ENCODE measurements around the gene TSKU.

Gene TSKU

DNA sequence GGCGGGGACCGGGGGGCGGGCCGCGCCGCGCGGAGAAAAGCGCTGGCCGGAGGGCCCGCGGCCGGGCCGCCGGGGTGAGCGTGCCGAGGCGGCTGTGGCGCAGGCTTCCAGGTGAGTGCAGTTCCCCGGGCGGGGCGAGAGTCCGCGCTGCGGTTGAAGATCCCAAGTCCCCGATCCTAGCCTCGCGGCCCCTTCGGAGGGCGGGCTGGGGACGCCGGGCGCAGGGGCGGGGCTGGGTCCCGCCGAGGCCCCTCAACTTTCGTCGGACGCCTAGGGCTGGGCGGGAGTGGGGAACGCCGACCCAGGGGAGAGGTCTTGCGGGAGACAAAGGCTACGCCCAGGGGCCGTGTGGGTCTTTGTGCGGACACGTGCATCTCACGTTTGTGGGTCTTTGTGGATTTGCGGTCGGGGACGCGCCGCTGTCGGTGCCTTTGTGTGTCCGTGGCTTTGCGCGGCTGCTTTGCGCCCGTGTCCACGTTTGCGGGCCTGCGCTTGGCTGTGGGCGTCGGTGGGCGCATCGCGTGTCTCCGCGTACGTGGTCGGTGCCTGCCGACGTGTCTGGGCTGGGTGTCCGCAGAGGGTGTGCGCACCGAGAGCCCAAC is at the start of gene TSKU:
Gene TSKU, plus strand, starts transcription at position 63 of the 602 bp plus-strand sequence. CDS start 12,261 bp downstream, outside the sequence.
- DNase-seq = no peak

- DNase-seq = peak; percentile 9
These were observed 49.2 kb upstream of the TSKU start for GRCh38 chr11:76733906-76734305.

DNA sequence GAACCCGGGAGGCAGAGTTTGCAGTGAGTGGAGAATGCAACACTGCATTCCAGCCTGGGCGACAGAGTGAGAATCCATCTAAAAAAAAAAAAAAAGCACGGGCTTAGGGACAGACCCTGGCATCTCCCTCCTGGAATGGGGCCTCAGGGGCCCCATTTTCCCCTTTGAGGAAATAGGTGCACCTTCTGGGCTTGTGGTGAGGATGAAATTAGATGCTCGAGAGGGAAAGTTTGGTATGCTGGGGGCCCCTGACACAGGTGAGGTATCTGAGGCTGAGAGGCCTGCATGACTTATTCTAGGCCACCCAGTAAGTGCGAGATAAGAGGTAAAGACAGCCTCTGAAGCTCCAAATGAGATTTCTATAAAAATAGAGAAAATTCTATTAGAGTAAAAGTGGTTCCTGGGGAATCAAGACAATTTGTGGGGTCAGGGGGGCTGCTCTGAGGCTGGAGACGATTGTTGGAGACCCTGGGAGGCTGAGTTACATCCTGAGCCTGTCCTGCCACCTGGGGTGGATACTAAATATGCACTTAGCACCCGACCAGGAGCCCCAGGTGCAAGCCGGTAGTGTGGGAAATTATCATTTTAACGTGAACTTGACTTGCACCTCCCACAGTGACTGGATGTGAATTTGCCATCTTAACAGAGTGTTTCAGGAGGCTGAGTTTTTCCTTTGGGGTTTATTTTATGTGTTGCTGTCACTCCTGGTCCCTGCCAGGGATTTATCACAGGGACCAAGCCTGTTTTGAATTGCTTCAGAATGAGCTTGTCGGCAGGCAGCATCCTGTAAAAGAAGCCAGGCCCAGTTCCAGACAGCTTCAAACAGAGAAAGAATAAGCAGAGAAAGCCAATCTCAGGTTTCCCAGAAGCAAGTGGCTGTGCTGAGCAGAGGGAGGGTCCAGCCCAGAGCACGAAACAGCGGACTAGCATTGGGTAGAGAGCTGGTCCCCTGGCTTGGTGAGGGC is 48.4 kb upstream of the TSKU start:
- DNase-seq = no peak

GRCh38 chr11:76735841-76736240 is 47.3 kb upstream of the TSKU start:
- DNase-seq = no peak

DNA sequence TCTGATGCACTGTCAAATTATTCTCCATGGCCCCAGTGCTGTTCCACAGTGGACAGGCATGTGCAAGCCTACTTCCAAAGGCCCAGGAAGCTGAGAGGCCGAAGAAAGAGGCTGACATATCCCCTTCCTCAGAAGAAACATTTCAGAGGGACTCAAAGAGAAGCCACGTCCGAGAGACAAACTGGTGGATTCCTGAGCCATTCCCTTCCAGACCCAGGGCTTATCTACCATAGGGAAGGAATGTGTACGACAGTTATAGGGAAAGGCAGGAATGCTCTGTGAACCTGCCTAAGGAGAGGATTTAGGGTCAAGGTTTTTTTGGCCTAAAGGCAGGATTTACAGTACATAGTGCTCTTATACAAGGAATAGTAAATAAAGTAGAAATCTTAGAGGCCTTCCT is 46.9 kb upstream of the TSKU start:
- DNase-seq = no peak

DNA sequence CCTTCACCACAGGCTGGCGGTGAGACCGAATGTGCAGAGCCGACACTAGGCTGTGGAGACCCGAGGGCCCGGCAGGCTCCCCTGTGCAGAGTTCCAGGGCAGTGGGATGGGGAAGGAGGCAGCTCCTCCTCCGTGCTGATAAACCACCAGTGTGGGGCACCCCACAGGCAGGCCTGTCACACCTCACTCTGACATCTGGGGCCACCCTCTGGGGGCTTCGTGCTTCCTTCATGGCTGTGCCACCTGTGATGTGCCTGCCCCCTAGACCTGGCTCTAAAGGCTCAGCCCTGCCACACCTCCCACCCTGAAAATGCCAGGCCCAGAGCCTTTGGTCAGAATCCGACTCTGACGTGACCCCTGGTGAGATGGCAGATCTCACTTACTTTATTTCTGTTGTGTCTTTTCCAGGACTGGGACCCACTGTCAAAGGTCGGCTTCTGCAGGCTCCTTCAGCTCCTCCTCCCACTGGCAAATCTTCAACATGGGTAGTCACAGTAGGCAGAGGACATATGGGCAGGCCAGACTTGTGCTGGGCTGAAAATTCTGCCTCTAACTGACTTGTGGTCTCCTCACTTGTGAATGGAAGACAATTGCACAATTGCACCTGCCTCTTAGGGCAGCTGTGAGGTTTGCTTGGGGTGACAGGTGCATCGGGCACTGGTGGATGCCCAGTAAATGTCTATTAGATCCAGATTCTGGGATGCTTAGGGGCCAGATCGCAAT is 46.2 kb upstream of the TSKU start:
- DNase-seq = no peak

- DNase-seq = no peak
These were observed 44.4 kb upstream of the TSKU start for GRCh38 chr11:76738618-76739240.

- no peak for DNase-seq
These were observed 43.4 kb upstream of the TSKU start for GRCh38 chr11:76739798-76740197.

DNA sequence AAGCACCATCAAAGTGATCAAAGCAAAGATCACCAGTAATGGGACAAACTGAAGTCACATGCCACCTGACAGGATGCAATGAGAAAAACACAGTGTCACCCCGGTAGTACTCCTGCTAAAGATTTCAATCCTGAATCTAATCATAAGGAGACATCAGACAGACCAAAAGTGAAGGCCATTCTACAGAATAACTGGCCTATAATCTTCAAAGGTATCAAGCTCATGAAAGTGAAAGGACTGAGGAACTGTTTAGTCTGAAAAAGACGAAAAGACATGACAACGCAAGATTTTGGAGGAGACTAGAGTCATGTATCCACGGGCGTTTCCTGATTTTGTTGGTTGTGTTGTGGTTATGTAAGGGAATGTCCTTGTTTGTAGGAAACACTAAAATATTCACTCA is 42.4 kb upstream of the TSKU start:
- no peak for DNase-seq

DNA sequence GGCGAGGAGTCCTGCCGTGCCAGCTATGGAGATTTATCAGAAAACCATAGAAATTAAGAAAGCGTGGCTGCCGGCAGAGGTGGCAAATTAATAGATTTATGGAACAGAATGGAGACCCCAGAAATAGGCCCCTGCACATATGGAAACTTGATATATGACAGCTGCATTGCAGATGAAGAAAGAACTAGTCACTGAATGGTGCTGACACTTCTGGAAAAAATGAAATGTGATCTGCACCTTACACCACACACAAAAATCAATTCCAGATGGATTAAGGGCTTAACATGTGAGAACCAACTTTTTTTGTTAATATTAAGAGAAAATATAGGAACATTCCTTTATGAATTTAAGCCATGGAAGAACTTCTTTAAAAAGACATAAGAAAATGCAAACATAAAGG is 40.3 kb upstream of the TSKU start:
- DNase-seq = no peak

DNA sequence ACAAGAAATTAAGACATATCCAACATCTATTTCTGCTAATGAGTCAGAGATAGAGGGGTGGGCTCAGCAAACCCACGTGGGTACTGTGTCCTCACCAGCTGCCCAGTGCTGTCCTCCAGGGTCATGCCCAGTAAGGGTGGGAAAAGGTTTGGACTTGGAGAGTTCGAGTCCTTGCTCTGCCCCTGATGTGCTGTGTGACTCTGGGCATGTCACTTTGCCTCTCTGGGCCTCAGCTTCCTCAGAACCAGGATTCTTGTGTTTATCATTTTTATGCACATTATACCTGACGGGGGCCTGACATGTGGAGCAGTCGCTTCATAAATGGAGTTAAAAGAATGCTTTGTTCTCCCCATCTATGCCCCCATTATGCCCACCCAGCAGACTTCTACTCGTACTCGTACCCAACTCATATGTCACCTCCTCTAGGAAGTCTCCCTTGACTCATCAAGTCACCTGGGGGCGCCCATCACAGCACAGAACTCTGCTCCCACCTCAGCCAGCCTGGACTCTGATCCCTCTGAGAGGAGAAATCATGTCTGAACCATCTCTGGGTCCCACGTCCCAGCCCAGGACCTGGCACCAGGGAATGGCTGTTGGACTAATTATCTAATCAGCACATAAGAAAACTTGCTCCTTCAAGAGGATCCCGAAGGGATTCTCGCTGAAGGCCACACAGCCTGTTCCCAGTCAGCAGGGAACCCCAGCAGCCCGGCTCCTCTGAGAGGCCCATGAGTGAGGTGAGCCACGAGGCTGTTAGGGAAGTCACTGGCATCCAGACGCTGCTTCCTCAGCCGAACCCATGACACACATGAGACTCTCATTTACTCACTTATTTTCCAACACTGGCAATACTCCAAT is 38.7 kb upstream of the TSKU start:
- no peak for DNase-seq

GRCh38 chr11:76745044-76745376 is 38.1 kb upstream of the TSKU start:
- no peak for DNase-seq

GRCh38 chr11:76745561-76746207 is 37.5 kb upstream of the TSKU start:
- no peak for DNase-seq

- DNase-seq = no peak
These were observed 35.8 kb upstream of the TSKU start for GRCh38 chr11:76747153-76747914.

DNA sequence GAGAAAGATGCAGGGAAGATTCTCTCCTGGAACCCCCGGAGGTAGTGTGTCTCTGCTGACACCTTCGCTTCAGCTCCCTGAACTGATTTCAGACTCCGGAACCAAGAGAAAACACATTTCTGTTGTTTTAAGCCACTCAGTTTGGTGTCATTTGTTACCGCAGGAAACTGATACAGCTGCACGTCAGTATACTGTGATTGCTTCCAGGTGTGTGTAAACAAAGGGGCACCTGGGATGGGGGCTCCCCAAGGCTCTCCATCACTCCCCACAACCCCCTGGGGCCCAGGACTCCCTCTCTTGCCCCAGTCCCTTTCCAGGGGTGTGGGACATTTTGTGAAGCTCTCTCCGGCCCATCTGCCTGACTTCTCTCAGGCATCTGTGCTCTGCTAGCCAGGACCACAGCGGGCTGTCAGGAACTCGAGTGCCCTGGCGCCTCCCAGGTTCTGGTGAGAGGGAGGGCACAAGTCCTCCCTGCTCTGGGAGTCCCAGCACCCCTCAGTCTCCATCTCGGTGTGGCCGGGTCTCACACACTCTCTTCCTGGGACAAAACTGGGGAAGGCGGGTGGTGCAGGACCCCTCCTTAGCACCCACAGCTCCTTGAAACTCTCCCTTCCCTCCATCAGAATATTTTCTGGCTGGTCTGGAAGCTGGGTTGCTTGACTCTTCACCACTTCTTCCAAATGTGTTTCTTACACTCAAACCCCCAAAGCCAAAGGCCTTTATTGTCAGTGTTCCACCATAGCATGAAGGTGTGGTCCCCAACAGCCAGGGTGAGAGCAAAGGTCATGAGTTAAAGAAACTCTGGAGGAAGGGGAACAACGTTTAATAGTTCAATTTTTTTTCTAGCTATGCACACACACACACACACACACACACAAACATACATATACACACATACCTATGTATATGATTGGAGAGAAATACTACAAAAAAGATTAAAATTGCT is 35.0 kb upstream of the TSKU start:
- no peak for DNase-seq

- no peak for DNase-seq
These were observed 34.2 kb upstream of the TSKU start for GRCh38 chr11:76748948-76749347.

- no peak for DNase-seq
These were observed 33.1 kb upstream of the TSKU start for GRCh38 chr11:76750067-76750466.

DNA sequence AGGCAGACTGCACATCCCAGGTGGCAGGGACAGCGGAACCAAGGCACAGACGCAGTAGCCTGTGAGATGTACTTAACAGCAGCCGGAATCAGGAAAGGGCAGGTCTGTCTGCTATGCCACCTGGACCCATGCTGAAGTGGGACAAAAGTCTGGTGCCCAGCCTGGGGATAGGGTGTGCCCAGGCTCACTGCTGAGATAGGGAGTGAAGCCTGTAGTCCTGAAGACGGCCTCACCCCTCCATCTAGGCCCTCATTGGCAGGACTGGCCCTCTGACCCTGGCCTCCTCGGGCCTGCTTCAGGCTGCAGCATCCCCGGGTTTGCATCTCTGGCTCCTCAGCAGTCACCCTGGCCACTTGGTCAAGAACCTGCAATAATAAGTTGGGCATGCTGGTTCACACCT is 32.4 kb upstream of the TSKU start:
- no peak for DNase-seq

- DNase-seq = no peak
These were observed 30.6 kb upstream of the TSKU start for GRCh38 chr11:76752321-76753143.
